Omental fat pad (tissue), 4 donors: ENCODE results near the gene SYT17. TPM values are rescaled to one million over a fixed set of nuclear protein-coding genes. Genes with fewer than 3 reads are reported as not detected.

Experiments
- ATAC-seq: fragments of 150-250 bp; one replicate; pipeline ENCODE4 v1.9.1; 2016; ENCODE audit warnings: mild to moderate bottlenecking, moderate library complexity; ENCODE audit not compliant: low FRiP score
- DNase-seq: peaks from one replicate; pipeline ENCODE4 v3.0.0-alpha.2; 2019; ENCODE audit warnings: low spot score
- CTCF ChIP-seq, 3 donors: fragments of 450-650 bp; IDR thresholded peaks; one replicate each; pipeline ENCODE4 v1.5.1; 2016 to 2017; ENCODE audit warnings: antibody characterized with exemption in 3 of 3, mild to moderate bottlenecking in 3 of 3, moderate library complexity in 2 of 3
- total RNA-seq, 4 donors: library from RNA; depleted of rRNA; stranded (reverse); fragments of >200 nt; gene quantifications; one replicate each; pipeline ENCODE4 v1.1.0, GENCODE V29; 2016

SYT17 gene
- total RNA-seq, 4 donors from 2014 or later, result 3.0 to 15.9 (median 7.1) TPM

- no peak for TF ChIP-seq CTCF (IDR thresholded peaks at IDR 0.05)
- DNase-seq (no peak), ATAC-seq (peak; percentile 41)
These were observed 115.6 kb downstream of the SYT17 start for GRCh38 chr16:19283637-19284036.

- ATAC-seq (peak; percentile 88), DNase-seq (no peak)
- no peak for TF ChIP-seq CTCF (IDR thresholded peaks at IDR 0.05)
These were observed 116.2 kb downstream of the SYT17 start for GRCh38 chr16:19284207-19284606.

GRCh38 chr16:19285431-19285830, 117.4 kb downstream of the SYT17 start, which contains the start of gene CLEC19A:
Gene CLEC19A (plus strand): TSS chr16:19285731. CDS start chr16:19285852, 121 bp downstream.
- no peak for DNase-seq
- TF ChIP-seq CTCF (IDR thresholded peaks at IDR 0.05), result no peak
- no peak for ATAC-seq

GRCh38 chr16:19286827-19287226, 118.8 kb downstream of the SYT17 start:
- DNase-seq, result no peak
- no peak for ATAC-seq
- no peak for TF ChIP-seq CTCF (IDR thresholded peaks at IDR 0.05)

- TF ChIP-seq CTCF (IDR thresholded peaks at IDR 0.05), result no peak
- ATAC-seq (no peak), DNase-seq (no peak)
These were observed 119.2 kb downstream of the SYT17 start for GRCh38 chr16:19287241-19287640.

GRCh38 chr16:19288872-19289799, 121.1 kb downstream of the SYT17 start:
- DNase-seq, result no peak
- TF ChIP-seq CTCF (IDR thresholded peaks at IDR 0.05), result no peak
- no peak for ATAC-seq
